ENCODE results near the gene PSMC3IP. TPM values are rescaled to one million over a fixed set of nuclear protein-coding genes. Genes with fewer than 3 reads are reported as not detected.
"Not testable (repeated sequence)": the region's sequence is repeated elsewhere in the genome, so short reads cannot be mapped to it uniquely, and the experiment has no call there.

The PSMC3IP gene, protein sequence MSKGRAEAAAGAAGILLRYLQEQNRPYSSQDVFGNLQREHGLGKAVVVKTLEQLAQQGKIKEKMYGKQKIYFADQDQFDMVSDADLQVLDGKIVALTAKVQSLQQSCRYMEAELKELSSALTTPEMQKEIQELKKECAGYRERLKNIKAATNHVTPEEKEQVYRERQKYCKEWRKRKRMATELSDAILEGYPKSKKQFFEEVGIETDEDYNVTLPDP
- 4.9 and 5.5 TPM in 2 replicates for total RNA-seq

DNA sequence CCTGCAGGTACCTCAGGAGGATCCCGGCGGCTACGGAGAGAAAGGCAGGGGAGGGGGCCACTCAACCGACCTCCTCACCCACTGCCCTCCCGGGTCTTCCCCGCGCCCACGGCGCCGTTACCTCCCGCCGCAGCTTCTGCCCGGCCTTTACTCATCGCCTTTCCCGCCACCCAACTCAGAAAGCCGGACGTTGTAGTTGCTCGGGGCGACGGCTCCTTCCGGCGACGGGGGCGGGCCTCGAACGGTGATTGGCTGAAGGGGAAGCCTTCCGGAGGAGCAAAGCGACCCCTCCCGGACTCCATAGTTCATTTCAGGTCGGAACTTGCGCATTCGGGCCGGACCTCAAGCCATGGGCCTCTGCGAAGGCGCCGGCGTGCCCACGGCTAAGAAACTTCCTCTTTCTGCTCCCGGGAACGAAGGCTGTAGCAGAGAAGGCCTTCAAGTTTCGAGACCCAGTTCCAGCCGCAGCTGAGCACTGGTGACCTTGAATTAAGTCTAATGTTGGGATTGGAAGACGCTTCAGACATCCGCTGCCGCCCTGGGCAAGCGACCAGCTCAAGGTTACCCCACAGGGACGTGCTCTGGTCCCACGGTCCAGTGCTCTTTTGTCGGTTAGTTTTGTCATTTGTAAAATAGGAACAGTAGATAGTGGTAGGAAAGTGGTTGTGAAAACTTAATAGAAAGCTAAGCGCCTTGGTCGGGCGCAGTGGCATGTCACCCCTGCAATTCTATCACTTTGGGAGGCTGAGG, at the start of gene PSMC3IP:
Gene PSMC3IP, minus strand, starts transcription at position 198 of the 750 bp plus-strand sequence. Its CDS starts 43 bp downstream, at position 155.
- peak; percentile 96 for DNase-seq

DNA sequence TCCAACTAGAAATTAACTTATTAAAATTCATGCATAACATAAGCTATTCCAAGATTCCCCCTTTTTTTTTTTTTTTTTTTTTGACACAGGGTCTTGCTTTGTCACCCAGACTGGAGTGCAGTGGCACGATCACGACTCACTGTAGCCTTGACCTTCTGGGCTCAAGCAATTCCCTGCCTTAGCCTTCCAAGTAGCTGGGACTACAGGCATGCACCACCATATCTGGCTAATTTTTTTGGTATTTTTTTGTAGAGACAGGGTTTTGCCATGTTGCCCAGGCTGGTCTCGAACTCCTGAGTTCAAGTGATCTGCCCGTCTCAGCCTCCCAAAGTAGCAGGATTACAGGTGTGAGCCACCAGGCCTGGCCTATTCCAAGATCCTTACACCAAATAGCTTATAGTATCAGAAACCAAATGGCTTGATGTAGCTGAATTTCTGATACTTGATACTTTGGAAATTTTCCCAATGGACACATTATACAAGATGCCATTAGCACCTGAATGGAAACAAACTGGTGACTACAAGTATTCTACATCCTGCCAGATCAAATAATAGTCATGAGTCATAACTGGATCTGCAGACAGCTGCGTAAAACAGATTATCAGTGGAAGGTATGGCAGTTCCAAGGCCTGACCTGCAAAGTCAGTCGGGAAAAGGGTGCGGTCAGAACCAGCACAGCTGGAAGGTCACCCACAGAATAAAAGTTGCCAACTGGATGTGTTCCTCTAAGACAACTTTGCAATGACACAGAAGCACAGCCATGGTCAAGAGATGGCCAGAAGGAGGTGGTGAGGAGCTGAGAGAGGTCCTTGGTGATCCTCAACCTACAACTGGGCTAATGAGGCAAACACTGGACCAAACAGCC, 46.4 kb upstream of the PSMC3IP start:
- DNase-seq: peak; percentile 71

DNA sequence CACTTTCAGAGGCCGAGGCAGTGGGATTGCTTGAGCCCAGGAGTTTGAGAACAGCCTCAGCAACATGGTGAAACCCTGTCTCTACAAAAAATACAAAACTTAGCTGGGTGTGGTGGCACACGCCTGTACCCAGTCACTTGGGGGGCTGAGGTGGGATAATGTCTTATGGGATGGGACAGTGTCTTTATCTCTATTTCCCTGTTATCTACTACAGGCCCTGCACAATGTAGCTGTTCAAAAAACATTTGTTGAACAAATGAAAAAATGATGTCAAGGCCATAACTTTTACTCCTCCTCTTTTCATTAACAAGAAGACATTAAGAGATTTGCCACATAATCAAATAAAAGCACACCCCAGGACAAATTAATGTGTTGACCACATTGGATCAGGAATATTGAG, 45.7 kb upstream of the PSMC3IP start:
- no peak for DNase-seq

DNA sequence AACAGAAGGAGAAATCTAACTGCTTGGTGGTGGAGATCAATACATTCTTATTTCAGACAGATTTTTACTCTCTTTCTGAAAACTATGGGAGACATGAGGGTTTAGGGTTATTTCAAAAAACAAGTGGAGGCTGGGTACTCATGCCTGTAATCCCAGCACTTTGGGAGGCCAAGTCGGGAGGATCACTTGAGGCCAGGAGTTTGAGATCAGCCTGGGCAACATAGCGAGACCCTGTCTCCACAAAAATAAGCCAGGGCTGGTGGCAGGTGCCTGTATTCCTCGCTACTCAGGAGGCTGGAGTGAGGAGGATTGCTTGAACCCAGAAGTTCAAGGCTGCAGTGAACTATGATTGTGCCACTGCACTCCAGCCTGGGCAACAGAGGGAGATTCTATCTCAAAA, 44.5 kb upstream of the PSMC3IP start:
- DNase-seq: not testable (repeated sequence)

DNA sequence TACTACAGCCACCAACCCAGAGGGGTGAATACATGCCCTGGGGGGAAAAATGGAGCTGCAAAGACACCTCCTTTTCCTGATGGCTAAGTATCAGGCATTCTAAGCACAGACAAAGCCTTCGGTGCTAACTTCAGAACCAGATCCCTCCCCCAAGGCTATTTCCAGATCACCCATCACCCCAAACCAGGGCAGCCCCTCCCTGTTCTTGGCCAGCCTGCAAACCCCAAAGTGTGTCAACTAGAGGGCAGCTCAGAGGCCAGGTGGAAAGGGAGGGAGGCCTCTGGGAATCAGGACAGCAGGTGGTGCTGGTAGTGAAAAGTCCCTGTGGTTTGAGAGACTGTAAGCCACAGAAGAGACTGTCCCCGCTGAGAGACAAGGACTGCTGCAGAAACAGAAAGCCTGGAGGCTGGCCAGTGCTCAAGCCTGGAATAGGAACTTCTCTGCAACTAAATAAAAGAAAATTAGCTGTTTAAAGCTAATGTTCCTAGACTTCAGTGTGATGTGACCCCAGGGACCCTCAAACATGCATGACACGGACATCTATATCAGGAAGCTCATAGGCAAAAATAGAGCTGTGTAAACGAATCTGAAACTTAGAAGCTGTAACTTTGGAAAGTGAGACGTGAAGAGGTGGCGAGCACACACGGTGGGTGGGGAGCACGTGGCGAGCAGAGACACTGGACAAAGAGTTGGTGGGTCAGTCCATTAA, 41.1 kb upstream of the PSMC3IP start:
- DNase-seq: peak; percentile 6

DNA sequence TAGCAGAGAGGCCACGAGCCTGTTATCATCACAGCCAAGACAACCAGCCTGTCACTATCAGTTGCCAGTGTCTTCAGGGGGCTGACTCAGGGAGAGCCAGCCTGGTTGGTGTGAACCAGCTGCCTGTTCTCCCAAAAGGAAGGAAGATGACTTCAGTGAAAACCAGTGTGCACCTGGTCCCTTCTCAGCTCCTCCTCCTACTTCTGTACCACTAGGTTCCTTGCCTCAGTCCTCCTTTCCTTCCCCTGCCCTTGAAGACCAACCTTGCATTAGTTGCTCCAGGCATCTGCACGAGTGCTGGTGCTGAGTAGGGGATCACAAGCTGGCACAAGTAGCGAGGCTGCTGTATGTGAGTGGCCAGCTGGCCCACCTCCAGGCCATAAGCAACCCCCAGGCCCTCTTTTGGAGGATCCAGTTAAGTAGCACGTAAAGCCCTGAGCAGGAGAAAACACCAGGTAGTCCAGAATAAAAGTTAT, 40.5 kb upstream of the PSMC3IP start:
- peak; percentile 6 for DNase-seq

DNA sequence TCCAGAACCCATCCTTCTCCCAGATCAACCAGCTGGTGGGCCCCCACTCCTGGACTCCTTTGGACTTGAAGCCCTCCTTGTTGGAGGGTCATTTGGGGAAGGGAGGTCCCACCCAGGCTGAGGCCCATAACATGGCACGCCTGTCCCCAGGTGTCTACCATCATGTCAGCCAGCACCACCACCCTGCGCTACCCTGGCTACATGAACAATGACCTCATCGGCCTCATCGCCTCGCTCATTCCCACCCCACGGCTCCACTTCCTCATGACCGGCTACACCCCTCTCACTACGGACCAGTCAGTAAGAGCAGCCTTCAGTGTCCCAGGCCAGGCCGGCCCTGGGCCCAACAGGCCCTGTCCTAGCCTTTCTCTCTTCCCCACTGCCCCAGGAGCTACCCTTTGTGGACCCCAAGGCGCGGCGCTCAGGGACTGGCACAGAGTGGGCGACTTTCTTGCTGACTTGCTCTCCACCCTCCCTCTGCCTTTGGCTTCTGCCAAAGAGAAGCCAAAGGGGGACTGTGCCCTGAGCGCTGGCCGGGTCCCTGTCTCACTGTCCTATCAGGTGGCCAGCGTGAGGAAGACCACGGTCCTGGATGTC, 36.3 kb upstream of the PSMC3IP start:
- no peak for DNase-seq

DNA sequence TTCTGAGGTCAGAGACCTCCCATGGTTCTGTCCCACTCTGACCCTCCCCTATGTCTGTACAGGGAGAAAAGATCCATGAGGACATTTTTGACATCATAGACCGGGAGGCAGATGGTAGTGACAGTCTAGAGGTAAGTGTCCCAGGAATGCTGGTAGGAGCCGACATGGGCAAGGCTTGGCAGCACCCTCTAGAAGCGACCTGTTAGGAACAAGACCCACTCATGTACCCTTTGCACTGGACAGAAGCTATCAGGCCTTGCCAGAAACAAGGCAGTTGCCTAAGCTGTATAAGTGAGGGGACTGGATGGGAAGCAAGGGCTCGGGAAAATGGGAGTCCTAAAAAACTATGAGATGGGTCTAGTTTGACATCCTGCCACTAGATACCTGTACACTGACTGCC, 34.5 kb upstream of the PSMC3IP start:
- no peak for DNase-seq

DNA sequence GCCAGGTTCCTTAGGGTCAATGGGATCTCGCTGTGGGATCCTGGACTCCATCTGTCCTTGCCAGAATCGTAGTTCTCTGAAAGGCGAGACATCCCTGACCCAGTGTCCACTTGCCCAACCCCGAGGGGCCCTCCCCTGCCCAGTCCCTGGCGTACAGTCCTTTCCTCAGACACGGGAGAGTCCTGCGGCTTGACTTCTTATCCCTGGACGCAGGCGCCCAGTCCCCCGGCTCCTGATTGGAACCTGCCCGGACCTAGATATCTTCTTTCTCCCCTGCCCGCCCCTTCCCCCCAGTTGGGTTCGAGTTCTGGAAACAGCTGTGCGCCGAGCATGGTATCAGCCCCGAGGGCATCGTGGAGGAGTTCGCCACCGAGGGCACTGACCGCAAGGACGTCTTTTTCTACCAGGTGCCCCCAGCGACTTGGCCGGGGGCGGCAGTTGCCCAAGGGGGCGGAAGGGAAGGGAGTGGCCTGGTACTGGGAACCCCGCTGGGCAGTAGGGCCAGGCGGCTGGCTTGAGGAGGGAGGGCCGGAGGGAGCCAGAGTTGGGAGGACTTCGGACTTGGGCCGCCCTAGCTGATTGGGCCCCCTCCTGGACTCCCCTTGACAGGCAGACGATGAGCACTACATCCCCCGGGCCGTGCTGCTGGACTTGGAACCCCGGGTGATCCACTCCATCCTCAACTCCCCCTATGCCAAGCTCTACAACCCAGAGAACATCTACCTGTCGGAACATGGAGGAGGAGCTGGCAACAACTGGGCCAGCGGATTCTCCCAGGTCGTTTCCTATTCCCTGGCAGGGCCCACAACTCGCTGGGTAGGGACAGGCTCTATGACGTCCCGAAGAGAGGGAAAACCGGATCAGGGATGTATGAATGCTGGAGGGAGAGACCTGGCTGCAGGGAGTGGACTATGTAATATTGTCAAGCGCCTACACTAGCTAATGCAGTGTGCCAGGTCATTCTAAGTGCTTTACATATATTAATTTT, 32.6 kb upstream of the PSMC3IP start:
- DNase-seq: peak; percentile 10

DNA sequence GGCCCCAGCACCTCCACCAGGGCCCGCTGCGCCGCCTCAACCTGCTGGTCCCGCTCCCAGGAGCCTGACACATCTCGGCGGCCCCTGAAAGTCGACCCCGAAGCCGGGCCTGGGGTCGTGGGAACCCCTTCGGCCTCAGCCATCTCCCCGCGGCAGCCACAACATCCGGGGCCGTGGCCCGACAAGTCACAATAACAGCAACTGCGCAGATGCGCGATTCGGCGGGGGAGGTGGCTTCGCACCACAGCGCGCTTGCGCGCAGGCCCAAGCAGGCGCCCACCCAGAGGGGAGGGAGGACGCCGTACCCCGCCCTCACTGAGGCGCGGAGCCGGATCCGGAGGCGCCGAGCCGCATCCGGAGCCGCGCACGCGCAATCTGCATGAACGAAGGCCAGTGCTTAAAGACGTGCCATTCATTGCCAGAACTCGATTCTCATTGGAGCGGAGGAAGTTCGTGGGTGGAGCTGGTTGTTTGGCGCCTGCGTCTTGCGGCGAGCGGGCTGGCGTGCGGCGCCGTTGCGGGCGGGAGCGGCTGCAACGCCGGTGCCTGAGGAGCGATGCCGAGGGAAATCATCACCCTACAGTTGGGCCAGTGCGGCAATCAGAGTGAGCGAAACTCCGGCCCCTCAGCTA, 31.8 kb upstream of the PSMC3IP start, which contains the start of the genes RETREG3 and TUBG1:
Gene RETREG3, minus strand, starts transcription at position 193 of the 632 bp plus-strand sequence. Its CDS starts 50 bp downstream, at position 143.
Gene TUBG1, plus strand, starts transcription at position 502 of the 632 bp plus-strand sequence. Its CDS starts 55 bp downstream, at position 557.
- DNase-seq: peak; percentile 99

DNA sequence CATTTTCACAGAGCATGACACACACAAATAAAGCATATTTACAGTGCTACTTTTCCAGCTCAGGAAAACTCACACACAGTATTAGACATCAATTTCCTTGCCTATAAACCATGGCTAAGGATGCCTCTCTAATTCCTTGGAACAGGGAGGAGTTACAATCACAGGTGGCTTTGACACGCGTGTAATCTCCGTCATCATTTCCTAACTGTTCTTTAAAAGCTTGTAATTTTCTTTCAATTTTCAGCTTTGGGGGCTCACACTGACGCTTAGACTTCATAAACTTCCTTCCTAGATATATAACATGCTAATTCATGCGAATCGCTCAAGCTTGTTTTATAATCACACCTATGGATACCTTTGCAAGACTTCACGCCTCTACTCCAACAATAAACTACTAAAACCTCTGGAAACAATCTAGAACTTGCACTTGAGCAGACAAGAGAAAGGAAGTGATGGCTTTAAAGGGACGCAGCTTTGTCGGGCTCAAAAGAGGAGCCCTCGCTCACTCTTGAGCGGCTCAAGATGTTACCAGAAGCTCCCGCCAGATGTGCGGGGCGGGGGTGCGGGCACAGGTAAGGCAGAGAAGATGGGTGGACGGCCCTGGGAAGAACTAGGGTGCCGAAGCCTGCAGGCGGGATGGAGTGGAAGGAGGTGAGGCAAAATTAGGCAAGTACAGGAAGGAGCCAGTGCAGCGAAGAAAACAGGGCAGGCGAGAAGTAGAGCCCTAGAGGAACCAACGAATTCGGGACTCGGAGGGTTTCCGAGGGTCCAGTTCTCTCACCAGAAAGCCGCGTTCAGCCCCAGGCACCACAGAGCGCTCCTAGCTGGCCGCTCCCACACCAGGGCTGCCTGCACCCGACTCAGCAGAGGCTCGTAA, 31.0 kb upstream of the PSMC3IP start:
- DNase-seq: peak; percentile 35

DNA sequence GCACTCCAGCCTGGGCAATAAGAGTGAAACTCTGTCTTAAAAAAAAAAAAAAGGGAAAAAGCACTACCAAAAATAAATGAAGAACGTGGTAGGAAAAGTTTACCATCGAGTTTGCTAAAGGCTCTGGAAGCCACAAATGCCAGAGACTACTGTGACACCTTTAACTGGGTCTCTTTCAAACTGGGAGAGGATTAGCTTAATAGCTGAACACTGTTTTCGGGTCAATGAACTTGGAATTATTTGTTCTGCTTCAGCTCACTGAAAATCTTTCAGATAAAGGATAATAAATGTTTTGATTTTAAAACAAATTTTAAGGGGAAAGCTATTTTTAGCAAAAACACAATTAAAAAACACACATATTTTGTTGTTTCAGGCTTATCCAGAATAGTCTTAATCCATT, 30.2 kb upstream of the PSMC3IP start:
- no peak for DNase-seq

DNA sequence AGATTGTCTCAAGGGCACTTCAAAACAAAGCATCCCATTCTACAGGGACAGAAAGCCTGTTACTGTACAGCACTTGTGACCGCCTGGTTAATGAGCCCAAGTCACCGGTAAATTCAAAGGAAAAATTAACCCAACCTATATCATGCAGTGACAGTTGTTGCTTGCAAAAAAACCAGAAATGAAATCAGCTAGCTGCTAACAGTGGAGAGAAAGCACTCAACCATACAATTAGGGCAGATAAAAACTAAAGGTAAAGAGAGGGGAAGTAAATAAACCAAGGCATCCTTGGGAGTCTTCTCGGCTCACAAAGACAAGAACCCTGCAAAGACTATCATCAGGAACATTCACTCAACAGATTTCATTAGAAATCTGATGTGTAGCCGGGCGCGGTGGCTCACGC, 25.8 kb upstream of the PSMC3IP start:
- DNase-seq: no peak

DNA sequence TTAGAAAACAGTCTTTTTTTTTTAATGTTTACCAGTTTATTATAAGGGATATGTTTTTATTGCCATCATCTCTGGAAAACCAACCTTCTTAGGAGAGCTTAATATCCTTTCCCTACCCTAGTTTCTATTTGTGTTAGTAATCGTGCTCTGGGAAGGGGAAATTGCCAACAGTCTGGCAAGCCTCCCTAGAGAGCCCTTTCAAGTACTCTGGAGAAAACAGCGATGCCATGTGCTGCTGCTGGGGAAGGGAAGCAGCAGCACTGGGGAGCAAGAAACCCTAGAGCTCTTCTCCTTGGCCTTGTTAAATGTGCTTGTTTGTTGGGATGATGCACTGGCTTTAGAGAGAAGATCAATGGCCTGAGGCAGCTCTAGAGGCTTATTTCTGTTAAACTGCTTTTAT, 21.4 kb upstream of the PSMC3IP start:
- DNase-seq: peak; percentile 16

DNA sequence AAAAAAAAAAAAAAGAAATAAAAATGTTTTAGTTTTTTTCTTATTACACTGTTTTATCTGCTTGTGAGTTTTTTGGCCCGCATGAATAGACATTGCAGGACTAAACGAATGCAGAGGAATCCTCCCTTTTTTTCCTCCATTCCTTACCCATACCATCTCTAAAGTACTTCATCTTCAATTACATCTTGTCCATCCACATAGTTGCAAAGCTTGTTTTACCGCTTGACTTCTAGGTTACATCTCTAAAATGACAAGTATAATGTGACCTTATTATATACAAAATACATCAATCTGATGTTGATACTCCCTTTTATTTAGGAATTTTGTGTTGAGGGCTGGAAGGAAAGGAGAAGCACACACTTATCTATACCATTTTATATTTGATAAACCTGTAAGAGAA, 18.9 kb upstream of the PSMC3IP start:
- DNase-seq: no peak

DNA sequence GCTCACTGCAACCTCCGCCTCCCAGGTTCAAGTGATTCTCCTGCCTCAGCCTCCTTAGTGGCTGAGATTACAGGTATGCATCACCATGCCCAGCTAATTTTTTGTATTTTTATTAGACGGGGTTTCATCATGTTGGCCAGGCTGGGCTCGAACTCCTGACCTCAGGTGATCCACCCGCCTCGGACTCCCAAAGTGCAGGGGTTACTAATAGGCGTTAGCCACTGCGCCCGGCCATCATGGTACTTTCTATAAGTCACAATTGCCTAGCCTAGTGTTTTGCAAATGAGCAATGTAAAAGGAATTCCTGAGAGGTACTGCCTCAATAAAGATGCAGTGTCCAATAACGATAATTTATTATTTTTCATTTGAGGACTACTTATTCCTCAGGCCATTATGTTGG, 13.9 kb upstream of the PSMC3IP start:
- no peak for DNase-seq

DNA sequence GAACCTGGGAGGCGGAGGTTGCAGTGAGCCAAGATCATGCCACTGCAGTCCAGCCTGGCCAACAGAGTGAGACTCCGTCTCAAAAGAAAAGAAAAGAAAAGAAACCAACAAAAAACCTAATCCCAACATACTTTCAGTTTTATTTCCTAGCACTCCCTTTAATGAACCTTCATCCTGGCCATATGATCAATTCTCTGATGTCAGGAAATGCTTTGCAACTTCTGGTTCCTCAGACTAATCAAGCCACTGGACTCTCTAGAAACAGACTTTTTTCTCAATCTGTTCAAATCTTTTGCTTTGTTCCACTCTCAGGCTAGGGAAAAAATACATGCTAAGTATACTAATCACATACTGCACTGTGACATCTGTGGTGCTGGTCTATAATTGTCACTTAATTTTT, 13.4 kb upstream of the PSMC3IP start:
- peak; percentile 59 for DNase-seq

DNA sequence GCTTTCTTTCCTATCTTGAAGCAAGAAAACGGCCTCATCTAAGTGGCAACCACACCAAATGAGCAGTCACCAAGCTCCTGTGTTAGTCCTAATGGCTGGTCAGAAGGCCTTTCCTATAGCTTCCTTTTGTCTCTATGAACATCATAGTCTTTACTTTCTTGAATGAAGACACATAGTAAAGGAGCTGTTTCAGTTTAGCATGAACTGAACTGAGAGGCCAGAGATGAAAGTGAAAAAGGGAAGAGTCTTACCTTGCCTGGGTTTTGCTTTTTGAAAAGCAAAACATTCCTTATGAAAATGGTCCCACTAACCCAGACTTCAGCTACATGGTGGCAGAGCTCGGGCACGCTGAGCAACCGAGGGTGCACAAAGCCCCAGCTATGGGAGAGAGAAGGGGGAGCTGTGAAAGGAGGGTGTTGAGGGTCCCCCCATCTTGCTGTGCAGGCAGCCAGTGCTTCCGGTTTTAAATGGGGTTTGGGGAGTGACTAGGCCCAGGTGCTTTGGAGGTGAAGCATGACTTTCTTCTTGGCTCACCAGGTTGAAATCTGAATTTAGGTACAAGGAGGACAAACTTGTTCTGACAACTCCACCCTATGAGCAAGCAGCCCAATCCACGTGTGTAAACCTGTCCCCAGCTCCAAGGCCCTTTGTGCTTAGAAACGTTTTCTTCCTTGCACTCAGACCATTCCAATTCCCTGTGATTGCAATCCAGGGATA, 9.1 kb upstream of the PSMC3IP start:
- no peak for DNase-seq
